ENCODE results near the gene GPSM3. TPM values are rescaled to one million over a fixed set of nuclear protein-coding genes. Genes with fewer than 3 reads are reported as not detected.
A peak's percentile ranks its signal among the peaks of the same experiment; 100 is the strongest.

Gene GPSM3
- total RNA-seq, 1 donor from 2014 or later, result 199 TPM

DNA sequence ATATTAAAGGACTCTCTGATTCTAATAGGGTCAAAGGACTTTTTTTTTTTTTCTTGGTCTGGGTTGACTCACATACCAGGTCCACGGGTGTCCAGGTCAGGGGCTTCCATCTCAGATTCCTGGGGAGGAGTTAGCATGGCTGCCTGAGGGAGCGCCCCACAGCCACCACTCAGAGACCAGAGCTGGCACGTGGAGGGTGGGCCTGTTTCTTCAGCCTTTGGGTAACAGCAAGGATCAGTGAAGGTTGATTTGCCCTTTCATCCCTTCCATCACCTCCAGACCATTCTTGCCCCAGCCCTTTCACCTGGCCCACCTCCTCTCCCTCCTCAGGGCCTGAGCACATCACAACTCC, 5.9 kb upstream of the GPSM3 start:
- ChIA-PET POLR2A (interaction anchor here (0.6 to 0.7 kb wide), 3 partner anchors 8 to 1581 kb away, joined by 3 to 8 read pairs (median 4); partner anchors contain the start of gene MRPS18B), CTCF (no interaction called here)
- TF ChIP-seq, protein P1, sequence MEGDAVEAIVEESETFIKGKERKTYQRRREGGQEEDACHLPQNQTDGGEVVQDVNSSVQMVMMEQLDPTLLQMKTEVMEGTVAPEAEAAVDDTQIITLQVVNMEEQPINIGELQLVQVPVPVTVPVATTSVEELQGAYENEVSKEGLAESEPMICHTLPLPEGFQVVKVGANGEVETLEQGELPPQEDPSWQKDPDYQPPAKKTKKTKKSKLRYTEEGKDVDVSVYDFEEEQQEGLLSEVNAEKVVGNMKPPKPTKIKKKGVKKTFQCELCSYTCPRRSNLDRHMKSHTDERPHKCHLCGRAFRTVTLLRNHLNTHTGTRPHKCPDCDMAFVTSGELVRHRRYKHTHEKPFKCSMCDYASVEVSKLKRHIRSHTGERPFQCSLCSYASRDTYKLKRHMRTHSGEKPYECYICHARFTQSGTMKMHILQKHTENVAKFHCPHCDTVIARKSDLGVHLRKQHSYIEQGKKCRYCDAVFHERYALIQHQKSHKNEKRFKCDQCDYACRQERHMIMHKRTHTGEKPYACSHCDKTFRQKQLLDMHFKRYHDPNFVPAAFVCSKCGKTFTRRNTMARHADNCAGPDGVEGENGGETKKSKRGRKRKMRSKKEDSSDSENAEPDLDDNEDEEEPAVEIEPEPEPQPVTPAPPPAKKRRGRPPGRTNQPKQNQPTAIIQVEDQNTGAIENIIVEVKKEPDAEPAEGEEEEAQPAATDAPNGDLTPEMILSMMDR (IDR thresholded peaks at IDR 0.05), result no peak
- peaks cover 9% of the 10 kb centered on the region for H3K36me3 Mint-ChIP-seq (ENCODE audit: low read depth)
- H3K27me3 Mint-ChIP-seq, result peaks cover 1% of the 10 kb centered on the region
- intact Hi-C loops (cut with micrococcal nuclease), result loop anchor here (5.0 to 10.0 kb wide), 3 partner anchors 654 to 1394 kb away; partner anchors contain the start of genes ATP6V1G2, DDX39B, HSD17B8 and NFKBIL1
- H3K9me3 Mint-ChIP-seq, result no peaks in the 10 kb centered on the region
- peaks cover 34% of the 10 kb centered on the region for H3K4me1 Mint-ChIP-seq
- H3K27ac Mint-ChIP-seq, result peak overlapping the region; percentile 43
- H3K4me3 Mint-ChIP-seq, result no peak overlapping the region
- no peak for DNase-seq
- no peak for ATAC-seq (ENCODE audit: low read depth)

DNA sequence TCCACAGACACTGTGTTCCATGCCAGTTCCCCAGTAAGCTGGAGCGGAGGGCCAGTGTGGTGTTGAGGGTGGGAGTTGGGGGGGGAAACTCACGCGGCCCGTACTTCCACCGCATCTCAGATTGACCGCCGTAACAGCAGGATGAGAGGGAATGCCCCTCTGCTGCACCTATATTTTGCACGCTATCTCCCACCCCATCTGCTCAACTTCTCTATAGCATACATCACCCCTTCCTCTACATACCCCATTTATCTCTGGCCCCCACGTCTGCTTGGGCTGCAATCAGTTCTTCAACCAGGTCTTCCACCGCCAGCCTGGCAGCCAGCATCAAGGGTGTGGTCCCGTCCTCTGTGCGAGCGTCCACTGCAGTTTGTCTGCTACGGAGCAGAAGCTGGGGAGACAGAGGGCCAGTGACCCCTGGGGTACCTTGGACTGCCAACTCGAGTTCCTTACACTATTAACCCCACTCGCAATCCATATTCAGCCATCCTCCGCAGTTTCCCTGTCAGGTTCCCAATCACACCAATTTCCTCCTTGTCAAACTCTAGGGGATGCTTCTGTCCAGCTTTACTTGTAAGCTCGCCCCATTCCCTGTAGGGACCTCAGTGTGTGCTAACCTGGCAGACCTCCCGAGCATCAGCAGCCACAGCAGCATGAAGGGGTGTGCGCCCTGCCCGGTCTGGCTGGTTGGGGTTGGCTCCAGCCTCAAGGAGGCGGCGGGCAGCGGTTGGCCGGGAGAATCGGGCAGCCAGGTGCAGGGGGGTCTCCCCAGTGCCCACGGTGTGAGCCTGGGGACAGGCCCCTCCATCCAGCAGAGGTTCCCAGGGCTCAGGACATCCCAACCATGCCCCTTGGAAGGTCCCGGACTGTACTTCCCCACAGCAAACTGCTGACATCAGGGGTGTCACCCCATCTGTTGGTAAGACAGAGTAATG, 4.5 kb upstream of the GPSM3 start:
- Mint-ChIP-seq H3K36me3 (ENCODE audit: low read depth) (peaks cover 15% of the 10 kb centered on the region), H3K27ac (peak overlapping the region; percentile 100), H3K4me1 (peaks cover 46% of the 10 kb centered on the region), H3K4me3 (peak overlapping the region; percentile 99), H3K27me3 (peaks cover 1% of the 10 kb centered on the region), H3K9me3 (no peaks in the 10 kb centered on the region)
- ATAC-seq (ENCODE audit: low read depth) (no peak), DNase-seq (no peak)
- TF ChIP-seq, protein P1 (IDR thresholded peaks at IDR 0.05), result no peak
- intact Hi-C loops (cut with micrococcal nuclease), result loop anchor here (1.0 to 10.0 kb wide), 5 partner anchors 28 to 1395 kb away; partner anchors contain the start of genes ATP6V1G2, DDX39B, FKBPL and HSD17B8
- POLR2A ChIA-PET, result interaction anchor here (0.6 to 3.8 kb wide), 14 partner anchors 9 to 1511 kb away, joined by 3 to 69 read pairs (median 4); partner anchors contain the start of genes AGPAT1, ATF6B, FKBPL and RNF5
- CTCF ChIA-PET, result interaction anchor here (1.0 kb wide), 1 partner anchor 48 kb away, joined by 3 read pairs; no protein-coding TSS in a partner anchor

DNA sequence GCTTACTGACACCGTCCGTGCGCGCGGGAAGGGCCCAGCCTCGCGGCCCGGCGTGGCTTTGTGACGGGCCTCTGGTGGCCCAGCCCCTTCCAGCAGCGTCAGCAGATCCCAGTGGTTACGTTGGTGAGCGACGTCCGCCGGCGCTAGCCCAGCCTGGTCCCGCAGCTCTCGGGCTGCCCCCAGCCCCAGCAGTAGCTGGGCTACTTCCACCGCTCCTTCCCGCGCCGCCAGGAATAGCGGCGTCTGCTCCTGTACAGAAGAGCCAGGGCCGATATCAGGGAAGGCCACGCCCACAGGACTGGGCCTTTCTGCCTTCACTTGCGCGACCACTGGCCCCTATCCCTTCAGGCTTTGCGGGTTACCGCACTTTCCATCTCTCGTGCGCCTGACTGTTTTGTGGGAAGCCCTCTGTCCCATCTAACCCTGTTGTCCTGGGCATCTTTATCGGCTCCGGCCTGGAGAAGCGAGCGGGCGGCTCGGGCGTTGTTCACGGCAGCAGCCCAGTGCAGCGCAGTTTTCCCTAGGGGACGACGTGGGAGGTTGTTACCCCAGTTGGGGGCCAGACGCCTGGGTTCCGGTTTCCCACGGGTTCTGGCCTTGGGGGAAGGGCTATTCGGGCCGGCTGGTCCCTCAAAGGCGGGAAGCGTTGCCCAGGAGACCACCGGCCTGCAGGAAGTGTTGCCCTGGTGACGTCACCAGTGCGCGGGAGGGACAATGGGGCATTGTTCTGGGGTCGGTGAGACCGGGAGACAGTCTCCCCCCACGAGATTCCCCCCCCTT, 3.6 kb upstream of the GPSM3 start:
- Mint-ChIP-seq H3K9me3 (no peaks in the 10 kb centered on the region), H3K4me1 (peaks cover 54% of the 10 kb centered on the region), H3K27ac (peak overlapping the region; percentile 100), H3K4me3 (peak overlapping the region; percentile 99), H3K27me3 (peaks cover 1% of the 10 kb centered on the region), H3K36me3 (ENCODE audit: low read depth) (peaks cover 23% of the 10 kb centered on the region)
- ChIA-PET CTCF (interaction anchor here (1.2 to 2.5 kb wide), 6 partner anchors 14 to 77 kb away, joined by 3 to 11 read pairs (median 5); partner anchors contain the start of gene ATF6B), POLR2A (interaction anchor here (0.5 to 3.8 kb wide), 36 partner anchors 9 to 1102 kb away, joined by 3 to 69 read pairs (median 4); partner anchors contain the start of genes AGPAT1, ATF6B, CSNK2B and DXO)
- TF ChIP-seq, protein P1 (IDR thresholded peaks at IDR 0.05), result no peak
- ATAC-seq (ENCODE audit: low read depth), result peak; percentile 27
- peak; percentile 76 for DNase-seq
- intact Hi-C loops (cut with micrococcal nuclease), result loop anchor here (1.0 to 10.0 kb wide), 10 partner anchors 18 to 1396 kb away; partner anchors contain the start of genes ATP6V1G2, DDX39B, FKBPL and HSD17B8

DNA sequence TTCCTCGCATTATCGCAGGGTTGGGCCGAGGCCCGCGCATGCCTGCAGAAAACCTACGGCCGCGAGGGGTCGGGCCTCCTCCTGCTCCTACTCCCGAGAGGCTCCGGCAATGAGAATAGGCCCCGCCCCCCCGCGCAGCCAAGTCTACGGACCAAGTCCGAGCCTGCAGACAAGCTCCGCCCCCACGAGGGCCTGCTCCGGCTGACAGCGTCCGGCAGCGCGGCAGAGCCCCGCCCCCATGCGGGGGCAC, 3.1 kb upstream of the GPSM3 start:
- POLR2A ChIA-PET, result interaction anchor here (0.6 to 3.8 kb wide), 29 partner anchors 9 to 1102 kb away, joined by 3 to 69 read pairs (median 4); partner anchors contain the start of genes AGPAT1, ATF6B, CSNK2B and DXO
- CTCF ChIA-PET, result interaction anchor here (1.2 to 2.5 kb wide), 6 partner anchors 13 to 77 kb away, joined by 3 to 11 read pairs (median 5); partner anchors contain the start of gene ATF6B
- peak overlapping the region; percentile 99 for H3K4me3 Mint-ChIP-seq
- TF ChIP-seq, protein P1 (IDR thresholded peaks at IDR 0.05), result no peak
- DNase-seq, result peak; percentile 99
- H3K27me3 Mint-ChIP-seq, result peaks cover 1% of the 10 kb centered on the region
- intact Hi-C loops (cut with micrococcal nuclease), result loop anchor here (1.0 to 10.0 kb wide), 8 partner anchors 17 to 1397 kb away; partner anchors contain the start of genes ATP6V1G2, DDX39B, HSD17B8 and NFKBIL1
- H3K9me3 Mint-ChIP-seq, result no peaks in the 10 kb centered on the region
- H3K27ac Mint-ChIP-seq, result peak overlapping the region; percentile 100
- ATAC-seq (ENCODE audit: low read depth), result peak; percentile 83
- H3K36me3 Mint-ChIP-seq (ENCODE audit: low read depth), result peaks cover 25% of the 10 kb centered on the region
- peaks cover 57% of the 10 kb centered on the region for H3K4me1 Mint-ChIP-seq

Measured in activated B cell treated with CpG ODN at 0.5 μM for 24 hours (primary cell).